ENCODE results near the gene KDM4C.

KDM4C gene

DNA sequence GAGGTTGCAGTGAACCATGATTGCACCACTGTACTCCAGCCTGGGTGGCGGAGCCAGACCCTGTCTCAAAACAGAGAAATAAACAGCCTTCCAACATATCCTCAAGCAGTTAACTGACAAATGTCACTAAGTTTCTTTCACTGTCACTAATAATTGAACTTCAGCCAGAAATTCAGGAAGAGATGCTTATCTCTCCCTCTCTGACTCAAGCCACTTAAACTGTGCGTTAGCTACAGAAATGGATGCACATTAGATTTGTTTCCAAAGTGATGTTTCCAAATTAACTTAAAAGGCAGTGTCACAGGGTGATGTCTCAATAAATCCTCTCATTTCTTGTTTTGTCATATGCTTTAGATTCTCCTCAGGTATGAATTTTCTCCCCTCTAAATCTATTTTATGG, 164.9 kb downstream of the KDM4C start:
- H3K4me3 ChIP-seq (replicated peaks in 1 of 2; ENCODE audit: low read depth in 2 of 2, low read length in 2 of 2), result no peak overlapping the region
- TF ChIP-seq, protein P1, sequence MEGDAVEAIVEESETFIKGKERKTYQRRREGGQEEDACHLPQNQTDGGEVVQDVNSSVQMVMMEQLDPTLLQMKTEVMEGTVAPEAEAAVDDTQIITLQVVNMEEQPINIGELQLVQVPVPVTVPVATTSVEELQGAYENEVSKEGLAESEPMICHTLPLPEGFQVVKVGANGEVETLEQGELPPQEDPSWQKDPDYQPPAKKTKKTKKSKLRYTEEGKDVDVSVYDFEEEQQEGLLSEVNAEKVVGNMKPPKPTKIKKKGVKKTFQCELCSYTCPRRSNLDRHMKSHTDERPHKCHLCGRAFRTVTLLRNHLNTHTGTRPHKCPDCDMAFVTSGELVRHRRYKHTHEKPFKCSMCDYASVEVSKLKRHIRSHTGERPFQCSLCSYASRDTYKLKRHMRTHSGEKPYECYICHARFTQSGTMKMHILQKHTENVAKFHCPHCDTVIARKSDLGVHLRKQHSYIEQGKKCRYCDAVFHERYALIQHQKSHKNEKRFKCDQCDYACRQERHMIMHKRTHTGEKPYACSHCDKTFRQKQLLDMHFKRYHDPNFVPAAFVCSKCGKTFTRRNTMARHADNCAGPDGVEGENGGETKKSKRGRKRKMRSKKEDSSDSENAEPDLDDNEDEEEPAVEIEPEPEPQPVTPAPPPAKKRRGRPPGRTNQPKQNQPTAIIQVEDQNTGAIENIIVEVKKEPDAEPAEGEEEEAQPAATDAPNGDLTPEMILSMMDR (IDR thresholded peaks at IDR 0.05; ENCODE audit: low read depth, low read length), result no peak
- no peak for DNase-seq (ENCODE audit: low read depth in 2 of 2)

DNA sequence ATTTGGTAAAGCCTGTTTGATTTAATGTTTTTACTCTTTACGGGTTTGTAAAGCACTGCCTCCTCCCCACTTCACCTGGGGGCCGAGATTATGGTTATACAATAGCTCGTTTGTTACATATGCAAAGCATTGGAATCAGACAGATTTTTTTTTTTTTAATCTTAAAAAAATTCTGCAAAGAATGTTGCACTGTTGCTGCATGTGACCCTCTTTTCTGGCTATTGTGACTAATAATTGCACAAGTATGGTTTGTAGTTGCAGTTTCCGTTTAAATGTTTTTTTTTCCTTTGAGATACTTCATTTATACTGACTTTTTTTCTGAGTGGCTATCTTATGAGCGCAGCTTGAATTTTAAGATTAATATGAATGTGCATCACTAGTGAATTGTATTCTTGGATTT, 165.3 kb downstream of the KDM4C start:
- peak; percentile 29 to 55 for DNase-seq (ENCODE audit: low read depth in 2 of 2)
- H3K4me3 ChIP-seq (replicated peaks in 1 of 2; ENCODE audit: low read depth in 2 of 2, low read length in 2 of 2), result no peak overlapping the region
- TF ChIP-seq, protein P1 (IDR thresholded peaks at IDR 0.05; ENCODE audit: low read depth, low read length), result no peak

DNA sequence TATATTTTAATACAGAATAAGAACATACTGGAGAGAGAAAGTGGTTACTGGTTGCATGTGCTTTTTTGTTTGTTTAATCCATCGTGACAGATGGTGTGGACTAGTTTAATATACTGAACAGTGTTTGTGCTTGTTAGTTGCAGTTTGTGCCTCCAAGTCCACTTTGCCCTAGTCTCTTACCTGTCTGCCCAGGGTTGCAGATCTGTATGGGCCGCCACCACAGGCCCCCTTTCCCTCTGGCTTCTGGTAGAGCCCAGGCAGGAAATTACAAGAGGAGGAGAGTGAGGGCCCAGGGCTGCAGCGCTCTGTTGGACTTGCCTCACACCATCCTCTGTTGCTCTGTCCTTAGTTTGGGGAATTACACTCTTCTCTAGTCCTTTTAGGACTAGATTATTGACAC, 166.4 kb downstream of the KDM4C start:
- H3K4me3 ChIP-seq (replicated peaks in 1 of 2; ENCODE audit: low read depth in 2 of 2, low read length in 2 of 2), result no peak overlapping the region
- TF ChIP-seq, protein P1 (IDR thresholded peaks at IDR 0.05; ENCODE audit: low read depth, low read length), result no peak
- no peak for DNase-seq (ENCODE audit: low read depth in 2 of 2)

DNA sequence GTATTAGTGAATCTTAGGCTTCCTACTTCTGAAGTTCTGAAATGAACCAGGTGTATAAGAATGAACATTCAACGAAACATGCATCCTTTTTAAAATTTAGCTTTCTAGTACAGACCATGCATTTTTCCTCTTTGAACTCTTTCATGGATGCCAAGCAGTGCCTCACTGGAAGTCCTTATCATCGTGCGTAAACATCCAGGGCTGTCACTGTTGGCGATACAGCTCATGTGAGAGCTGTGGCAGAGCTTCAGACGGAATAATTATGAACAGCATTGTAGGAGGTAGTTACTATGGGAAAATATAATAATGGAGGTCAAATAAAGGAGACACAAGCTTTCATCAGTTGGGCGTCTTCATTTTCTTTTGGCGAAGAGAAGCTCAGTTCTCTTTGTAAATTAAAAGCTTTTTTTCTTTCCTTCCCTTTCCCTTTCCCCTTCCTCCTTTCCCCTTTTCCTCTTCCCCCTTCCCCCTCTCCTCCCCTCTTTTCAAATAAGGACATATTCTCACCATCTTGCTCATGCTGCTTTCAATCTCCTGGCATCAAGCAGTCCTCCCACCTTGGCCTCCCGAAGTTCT, 167.3 kb downstream of the KDM4C start:
- no peak overlapping the region for H3K4me3 ChIP-seq (replicated peaks in 1 of 2; ENCODE audit: low read depth in 2 of 2, low read length in 2 of 2)
- DNase-seq (ENCODE audit: low read depth in 2 of 2), result no peak
- TF ChIP-seq, protein P1 (IDR thresholded peaks at IDR 0.05; ENCODE audit: low read depth, low read length), result no peak

DNA sequence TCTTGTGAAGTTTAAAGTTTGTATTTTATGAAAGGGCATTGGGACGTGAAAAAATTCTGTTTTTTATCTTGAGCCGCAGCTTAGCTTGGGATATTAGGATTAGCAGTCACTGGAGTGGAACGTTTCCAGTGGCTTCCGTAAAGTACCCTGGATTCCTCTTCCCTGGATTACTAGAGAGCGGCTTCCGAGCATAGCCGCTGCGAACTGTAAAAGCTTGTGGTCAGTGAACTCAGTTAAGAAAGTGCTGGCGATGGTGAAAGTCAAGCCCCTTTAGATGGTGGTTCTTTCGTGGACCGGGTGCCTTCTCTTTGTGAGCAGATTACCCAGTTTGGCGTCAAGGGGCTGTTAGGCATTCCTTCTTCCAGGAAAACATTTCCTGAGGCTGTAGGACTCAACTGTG, 168.1 kb downstream of the KDM4C start:
- H3K4me3 ChIP-seq (replicated peaks in 1 of 2; ENCODE audit: low read depth in 2 of 2, low read length in 2 of 2), result no peak overlapping the region
- DNase-seq (ENCODE audit: low read depth in 2 of 2), result no peak
- TF ChIP-seq, protein P1 (IDR thresholded peaks at IDR 0.05; ENCODE audit: low read depth, low read length), result no peak

DNA sequence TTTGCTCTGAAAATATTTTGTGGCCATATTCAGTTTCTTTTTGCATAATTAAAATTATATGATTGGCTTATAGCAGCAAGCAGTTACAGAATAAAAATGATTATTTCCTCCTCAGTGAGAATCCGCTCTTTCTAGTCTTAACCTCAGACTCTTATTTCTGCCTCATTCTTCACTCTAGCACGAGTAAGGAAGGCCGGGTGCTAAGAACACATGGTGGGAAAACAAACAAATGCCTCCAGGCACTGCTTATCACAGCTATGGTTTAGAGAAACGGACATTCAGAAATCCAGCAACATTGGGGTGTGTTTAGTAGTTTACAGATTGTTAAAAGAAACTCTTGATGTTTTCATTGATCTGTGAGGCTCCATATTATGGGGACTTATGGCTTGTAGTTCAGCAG, 168.7 kb downstream of the KDM4C start:
- TF ChIP-seq, protein P1 (IDR thresholded peaks at IDR 0.05; ENCODE audit: low read depth, low read length), result no peak
- no peak for DNase-seq (ENCODE audit: low read depth in 2 of 2)
- H3K4me3 ChIP-seq (replicated peaks in 1 of 2; ENCODE audit: low read depth in 2 of 2, low read length in 2 of 2), result no peak overlapping the region

DNA sequence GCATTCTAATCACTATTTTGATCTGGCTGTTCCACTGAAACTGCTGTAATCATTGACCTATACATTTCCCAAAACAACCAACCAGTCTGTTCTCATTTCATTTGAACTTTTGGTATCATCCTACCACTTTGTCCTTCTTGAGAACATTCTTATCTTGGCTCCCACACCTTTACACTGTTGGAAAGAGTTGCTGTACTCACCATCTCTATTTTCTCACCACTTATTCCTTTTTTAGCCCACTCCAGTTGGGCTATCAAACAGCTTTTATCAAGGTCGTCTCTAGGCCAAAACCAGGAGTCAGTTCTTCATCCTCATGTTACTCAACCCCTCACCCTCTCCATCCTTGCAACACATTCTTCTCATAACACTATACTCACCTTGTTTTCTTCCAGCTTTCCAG, 170.1 kb downstream of the KDM4C start:
- no peak overlapping the region for H3K4me3 ChIP-seq (replicated peaks in 1 of 2; ENCODE audit: low read depth in 2 of 2, low read length in 2 of 2)
- TF ChIP-seq, protein P1 (IDR thresholded peaks at IDR 0.05; ENCODE audit: low read depth, low read length), result no peak
- DNase-seq (ENCODE audit: low read depth in 2 of 2), result no peak
